NCI-H1092 (cell line): ENCODE results near the gene MAZ.
"Not testable (repeated sequence)": the region's sequence is repeated elsewhere in the genome, so short reads cannot be mapped to it uniquely, and the experiment has no call there.

Experiments used
- DNase-seq: peaks from one replicate; lab custom pipeline; 2025; lab: John Stamatoyannopoulos, UW

Gene MAZ

DNA sequence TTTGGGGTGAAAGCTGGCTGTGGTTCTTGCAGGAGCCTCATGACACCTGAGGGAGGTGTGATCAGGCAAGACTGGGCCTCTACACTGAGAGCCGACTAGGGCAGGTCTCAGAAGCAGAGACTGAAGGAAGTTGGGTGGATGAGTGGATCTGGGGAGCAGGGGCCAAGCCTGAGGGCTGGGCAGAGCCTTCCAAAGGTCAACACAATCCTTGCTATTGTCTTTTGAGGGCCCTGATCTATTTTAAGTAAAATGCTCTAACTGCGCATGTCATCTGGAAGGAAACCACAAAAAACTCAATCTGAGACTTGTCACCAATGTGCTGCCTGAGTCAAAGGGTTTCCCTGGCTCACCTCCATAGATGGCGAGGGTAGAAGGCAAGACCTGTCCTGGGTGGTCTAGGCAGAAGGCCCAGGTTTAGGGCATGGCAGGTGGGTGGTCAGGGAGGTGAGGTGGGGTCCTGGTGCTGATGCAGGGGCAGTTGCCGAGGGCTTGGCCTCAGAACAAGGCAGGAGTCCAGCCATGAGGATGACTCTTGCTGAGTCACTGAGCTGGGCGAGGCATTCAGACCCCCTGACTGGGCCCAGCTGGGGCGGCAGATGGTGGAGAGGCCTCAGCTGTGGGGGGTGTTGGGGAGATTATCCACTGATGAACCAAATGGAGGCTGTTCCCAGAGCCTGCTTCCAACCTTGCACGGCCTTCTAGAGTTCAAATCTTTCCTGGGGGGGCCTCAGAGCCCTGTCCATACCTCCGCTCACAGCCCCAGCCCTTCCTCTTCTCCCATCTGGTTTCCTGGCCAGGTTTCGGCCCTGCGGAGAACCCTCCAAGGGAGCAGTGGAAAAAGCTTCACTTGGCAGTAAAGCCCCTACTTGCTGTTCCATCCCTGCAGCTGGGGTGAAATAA, 19.1 kb downstream of the MAZ start:
- DNase-seq: no peak

DNA sequence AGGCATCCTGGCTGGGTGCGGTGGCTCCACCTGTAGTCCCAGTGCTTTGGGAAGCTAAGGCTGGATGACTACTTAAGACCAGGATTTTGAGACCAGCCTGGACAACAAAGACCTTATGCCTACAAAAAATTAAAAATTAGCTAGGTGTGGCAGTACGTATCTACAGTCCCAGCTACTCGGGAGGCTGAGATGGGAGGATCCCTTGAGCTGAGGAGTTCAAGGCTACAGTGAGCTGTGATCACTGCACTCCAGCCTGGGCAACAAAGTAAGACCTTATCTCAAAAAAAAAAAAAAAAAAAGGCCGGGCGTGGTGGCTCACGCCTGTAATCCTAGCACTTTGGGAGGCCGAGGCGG, 20.0 kb downstream of the MAZ start:
- no peak for DNase-seq

- DNase-seq: no peak
These were observed 24.4 kb downstream of the MAZ start for GRCh38 chr16:29830774-29831173.

DNA sequence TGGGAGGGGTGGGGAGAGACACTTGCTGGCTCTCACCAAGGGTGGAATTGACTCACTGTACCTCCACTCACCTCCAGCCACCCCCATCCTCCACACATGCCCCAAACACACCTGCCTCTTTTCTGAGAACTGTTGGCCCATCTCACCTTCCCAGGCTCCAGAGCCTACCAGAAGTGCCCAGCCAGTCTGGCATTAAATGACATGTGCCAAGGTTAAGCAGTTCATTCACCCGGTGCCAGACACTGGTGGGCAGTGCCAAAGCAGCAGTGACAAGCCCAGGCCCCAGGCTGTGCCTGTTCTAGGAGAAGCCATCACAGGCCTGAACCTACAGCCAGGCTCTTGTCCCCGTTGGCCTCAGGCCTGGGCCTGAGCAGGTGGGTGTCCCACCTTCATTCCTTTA, 25.2 kb downstream of the MAZ start:
- no peak for DNase-seq

DNA sequence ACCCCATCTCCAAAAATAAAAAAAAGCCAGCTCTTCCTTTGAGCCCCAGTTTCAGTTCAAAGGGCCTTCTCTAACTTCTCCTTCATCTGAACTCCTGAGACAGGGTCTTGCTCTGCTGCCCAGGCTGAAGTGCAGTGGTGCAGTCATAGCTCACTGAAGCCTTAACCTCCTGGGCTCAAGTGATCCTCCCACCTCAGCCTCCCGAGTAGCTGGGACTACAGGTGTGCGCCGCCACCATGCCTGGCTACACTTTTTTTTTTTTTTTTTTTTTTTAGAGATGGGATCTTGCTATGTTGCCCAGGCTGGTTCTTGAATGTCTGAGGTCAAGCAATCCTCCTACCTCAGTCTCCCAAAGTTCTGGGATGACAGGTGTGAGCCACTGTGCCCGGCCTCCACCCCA, 26.9 kb downstream of the MAZ start:
- DNase-seq: not testable (repeated sequence)

- no peak for DNase-seq
These were observed 27.8 kb downstream of the MAZ start for GRCh38 chr16:29834079-29834478.

DNA sequence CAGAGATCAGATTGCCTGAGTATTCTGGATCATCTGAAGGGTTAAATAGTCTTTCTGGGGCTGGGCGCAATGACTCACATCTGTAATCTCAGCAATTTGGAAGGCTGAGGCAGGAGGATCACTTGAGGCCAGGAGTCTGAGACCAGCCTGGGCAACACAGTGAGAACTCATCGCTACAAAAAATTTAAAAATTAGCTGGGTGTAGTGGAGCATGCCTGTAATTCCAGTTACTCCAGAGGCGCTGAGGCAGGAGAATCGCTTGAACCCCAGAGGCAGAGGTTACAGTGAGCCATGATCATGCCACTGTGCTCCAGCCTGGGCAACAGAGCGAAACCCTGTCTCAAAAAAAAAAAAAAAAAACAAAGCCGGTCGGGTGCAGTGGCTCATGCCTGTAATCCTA, 29.6 kb downstream of the MAZ start:
- DNase-seq: no peak

DNA sequence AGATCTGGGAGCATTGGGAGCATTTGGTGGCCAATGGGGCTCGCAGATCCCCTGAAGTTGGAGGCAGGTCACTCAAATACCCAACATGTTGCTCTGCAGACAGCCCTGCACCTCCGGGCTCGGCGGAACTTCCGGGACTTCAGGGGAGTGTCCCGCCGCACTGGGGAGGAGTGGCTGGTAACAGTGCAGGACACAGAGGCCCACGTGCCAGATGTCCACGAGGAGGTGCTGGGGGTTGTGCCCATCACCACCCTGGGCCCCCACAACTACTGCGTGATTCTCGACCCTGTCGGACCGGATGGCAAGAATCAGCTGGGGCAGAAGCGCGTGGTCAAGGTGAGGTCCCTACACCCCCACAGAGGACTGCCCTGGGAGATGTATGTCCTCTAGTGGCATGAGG, 30.3 kb downstream of the MAZ start:
- DNase-seq: no peak

DNA sequence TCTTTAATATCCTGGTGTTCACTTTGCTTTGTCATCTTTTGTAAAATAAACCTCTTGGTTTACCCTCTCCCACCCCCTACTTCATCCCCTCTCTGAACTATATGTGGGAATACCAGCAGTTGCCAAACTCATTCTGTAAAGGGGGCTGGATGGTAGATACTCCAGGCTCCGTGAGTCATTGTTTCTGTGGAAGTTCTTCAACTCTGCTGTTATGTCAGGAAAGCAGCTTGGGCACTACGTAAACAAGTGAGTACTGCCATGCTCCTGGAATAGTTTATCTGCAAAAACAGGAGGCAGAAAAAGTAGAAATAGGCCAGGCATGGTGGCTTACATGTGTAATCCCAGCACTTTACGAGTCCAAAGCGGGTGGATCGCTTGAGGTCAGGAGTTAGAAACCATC, 31.5 kb downstream of the MAZ start:
- DNase-seq: no peak

GRCh38 chr16:29839822-29840221, 33.5 kb downstream of the MAZ start:
- no peak for DNase-seq

DNA sequence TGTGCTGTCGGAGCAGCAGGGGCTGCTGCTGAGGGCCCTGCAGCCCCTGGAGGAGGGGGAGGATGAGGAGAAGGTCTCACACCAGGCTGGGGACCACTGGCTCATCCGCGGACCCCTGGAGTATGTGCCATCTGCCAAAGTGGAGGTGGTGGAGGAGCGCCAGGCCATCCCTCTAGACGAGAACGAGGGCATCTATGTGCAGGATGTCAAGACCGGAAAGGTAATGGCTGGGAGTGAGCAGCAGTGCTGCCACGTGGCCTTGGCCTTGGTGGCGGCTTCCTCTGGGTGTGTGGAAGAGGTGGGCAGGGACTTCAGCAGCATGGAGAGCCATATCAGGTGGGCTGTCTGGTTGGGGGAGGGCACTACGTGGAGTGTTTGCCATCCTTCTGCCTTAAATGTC, 33.9 kb downstream of the MAZ start:
- DNase-seq: no peak

GRCh38 chr16:29841631-29842030, 35.3 kb downstream of the MAZ start:
- DNase-seq: no peak

DNA sequence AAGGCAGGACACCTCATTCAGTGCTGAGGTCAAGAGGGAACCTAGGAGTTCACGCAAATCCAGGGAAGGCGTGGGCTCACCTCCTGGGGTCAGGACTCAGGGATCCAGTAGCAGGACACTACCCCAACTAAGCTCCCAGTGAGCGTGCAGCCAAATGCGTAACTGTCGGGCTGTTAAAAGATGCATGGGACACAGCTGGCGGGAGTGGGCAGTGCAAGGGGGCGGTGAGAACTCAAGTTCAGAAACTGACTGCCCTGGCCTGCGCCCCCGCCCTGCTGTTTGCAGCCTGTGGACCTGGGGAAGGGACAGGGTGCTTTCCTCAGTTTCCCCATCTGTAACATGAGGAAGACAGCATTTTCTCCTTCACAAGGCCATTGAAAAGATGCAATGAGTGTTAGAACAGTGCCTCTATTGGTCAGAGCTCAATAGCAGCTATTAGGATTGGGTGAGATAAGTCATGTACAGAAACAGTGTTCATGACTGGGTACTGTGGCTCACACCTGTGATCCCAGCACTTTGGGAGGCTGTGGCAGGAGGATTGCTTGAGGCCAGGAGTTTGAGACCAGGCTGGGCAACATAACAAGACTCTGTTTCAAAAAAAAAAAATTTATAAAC, 36.5 kb downstream of the MAZ start:
- DNase-seq: no peak

DNA sequence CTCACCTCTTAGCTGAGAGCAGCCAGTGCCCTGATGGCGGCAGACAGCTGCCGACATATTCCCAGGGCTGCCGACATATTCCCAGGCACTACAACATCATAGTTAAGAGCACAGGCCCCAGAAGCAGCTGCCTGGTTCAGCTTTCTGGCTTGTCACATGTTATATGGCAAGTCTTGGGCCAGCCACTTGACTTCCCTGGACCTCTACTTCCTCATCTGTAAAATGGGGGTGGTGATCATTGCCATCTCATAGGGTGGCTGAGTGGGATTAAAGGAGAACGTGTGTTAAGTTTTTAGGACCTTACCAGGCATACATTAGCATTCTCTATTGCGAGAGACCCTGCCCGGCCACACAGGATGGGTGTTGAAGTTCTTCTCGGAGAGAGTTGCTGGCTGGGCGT, 37.6 kb downstream of the MAZ start:
- DNase-seq: no peak

- no peak for DNase-seq
These were observed 38.4 kb downstream of the MAZ start for GRCh38 chr16:29844575-29845331.

DNA sequence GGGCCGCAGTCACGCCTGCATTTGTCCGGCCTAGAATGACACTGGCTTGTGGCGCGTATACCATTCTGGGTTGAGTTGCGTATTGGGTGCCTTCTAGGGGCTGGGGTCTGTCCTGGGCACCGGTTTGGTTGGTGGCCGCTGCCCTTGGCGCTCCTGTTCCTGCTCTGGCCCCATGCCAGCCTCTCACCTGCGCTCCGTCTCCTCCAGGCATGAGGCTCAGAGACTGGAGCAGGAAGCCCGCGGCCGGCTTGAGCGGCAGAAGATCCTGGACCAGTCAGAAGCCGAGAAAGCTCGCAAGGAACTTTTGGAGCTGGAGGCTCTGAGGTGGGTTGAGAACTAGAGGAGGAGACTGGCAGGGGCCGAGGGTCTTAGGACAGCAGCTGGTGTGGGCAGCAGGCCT, 39.3 kb downstream of the MAZ start:
- DNase-seq: no peak

DNA sequence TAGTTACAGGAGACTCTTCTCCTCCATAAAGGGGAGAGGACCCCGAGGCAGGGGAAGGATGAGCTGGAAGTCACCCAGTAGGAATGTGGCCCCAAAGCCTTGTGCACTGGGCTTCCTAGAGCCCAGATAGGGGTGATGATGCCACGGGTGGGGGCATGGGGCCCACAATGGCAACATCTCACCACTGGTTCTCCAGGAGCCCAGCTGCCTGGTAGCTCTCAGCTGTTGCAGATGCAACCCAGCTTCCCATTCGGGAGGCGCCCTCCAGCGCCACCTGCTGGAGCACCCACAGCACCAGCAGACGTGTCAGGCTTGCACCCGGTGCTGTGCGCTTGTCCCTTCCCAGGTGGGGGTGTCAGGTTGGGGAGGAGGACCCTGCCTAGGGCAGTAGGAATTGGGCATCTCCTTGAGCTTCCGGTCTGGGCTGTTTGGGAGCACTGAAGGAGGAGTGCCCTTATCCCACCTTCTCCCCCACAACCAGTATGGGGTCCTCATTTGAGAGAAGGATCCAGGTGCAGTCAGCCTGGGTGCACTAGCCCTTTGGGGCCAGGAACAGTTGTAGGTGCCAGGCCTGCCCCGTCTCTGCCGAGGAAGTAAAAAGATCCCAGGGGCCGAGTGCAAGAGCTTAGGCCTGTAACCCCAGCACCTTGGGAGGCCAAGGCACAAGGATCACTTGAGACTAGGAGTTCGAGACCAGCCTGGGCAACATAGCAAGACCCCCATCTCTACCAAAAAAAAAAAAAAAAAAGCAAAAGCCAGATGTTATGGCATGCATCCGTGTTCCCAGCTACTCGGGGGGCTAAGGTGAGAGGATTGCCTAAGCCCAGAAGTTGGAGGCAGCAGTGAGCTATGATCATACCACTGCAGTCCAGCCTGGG, 42.3 kb downstream of the MAZ start:
- DNase-seq: peak; percentile 58

GRCh38 chr16:29849505-29849904, 43.2 kb downstream of the MAZ start:
- no peak for DNase-seq

GRCh38 chr16:29850998-29851397, 44.7 kb downstream of the MAZ start:
- DNase-seq: no peak

DNA sequence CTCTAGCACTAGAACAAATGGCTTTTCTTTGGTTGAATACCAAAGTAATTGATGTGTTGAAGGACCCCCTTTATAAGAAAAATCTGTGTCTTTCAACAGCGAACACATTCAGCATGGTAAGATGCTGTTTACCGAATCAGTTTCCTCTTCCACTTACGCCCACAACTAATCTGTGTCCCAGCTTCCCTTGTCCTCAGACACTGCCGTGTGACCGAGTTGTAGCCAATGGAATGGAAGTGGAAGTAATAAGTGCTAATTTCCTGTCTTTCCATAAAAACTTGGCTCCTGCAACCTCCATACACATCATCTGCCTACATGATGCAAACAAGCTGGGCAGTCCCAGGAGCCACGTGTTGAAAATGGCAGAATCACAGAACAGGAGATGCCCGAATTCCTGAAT, 46.3 kb downstream of the MAZ start:
- DNase-seq: no peak

GRCh38 chr16:29854520-29855100, 48.3 kb downstream of the MAZ start:
- no peak for DNase-seq
